Forelimb muscle (tissue), 1 donor: ENCODE measurements around the gene HTR3C. TPM values are rescaled to one million over a fixed set of nuclear protein-coding genes. Genes with fewer than 3 reads are reported as not detected.

ENCODE experiments used
- DNase-seq: peaks from one replicate; pipeline ENCODE4 v3.0.0-alpha.2; 2013; ENCODE audit warnings: low read depth
- polyA plus RNA-seq: library from polyadenylated mRNA; unstranded; fragments of 120-200 nt; gene quantifications from one replicate; pipeline ENCODE4 v1.2.1, GENCODE V29; 2013; ENCODE audit not compliant: insufficient read length

Gene HTR3C
- polyA plus RNA-seq, 1 donor: not detected

- DNase-seq: no peak
Measured at GRCh38 chr3:184092199-184092598, 39.4 kb downstream of the HTR3C start.

GRCh38 chr3:184096811-184097383, 44.0 kb downstream of the HTR3C start, which contains the start of gene HTR3E:
Gene HTR3E, plus strand, starts transcription at chr3:184097064. Its CDS starts 466 bp downstream, at chr3:184097530.
- no peak for DNase-seq

GRCh38 chr3:184097556-184097955, 44.7 kb downstream of the HTR3C start:
- no peak for DNase-seq

- DNase-seq: no peak
Measured at GRCh38 chr3:184099806-184100686, 47.2 kb downstream of the HTR3C start.

Other genes starting within 250 kb of the HTR3C start
- gene MAP6D1, start 227.5 kb upstream of the HTR3C start, polyA plus RNA-seq: 41.3 TPM
- gene PARL, start 168.2 kb upstream of the HTR3C start, polyA plus RNA-seq: 32.7 TPM
- gene ABCC5, start 35.2 kb upstream of the HTR3C start, polyA plus RNA-seq: 28.5 TPM
- not detected for gene HTR3D, start 21.3 kb upstream of the HTR3C start, polyA plus RNA-seq
- gene HTR3E, start 44.0 kb downstream of the HTR3C start, polyA plus RNA-seq: not detected
- gene EIF2B5, start 82.3 kb downstream of the HTR3C start, polyA plus RNA-seq: 36.4 TPM
- gene DVL3, start 102.3 kb downstream of the HTR3C start, polyA plus RNA-seq: 85.7 TPM
- gene AP2M1, start 121.8 kb downstream of the HTR3C start, polyA plus RNA-seq: 177 TPM
- gene ABCF3, start 133.2 kb downstream of the HTR3C start, polyA plus RNA-seq: 53.2 TPM
- gene VWA5B2, start 176.5 kb downstream of the HTR3C start, polyA plus RNA-seq: 0.40 TPM
- gene ALG3, start 195.9 kb downstream of the HTR3C start, polyA plus RNA-seq: 21.5 TPM
- gene EEF1AKMT4, start 196.6 kb downstream of the HTR3C start, polyA plus RNA-seq: 1.4 TPM
- not detected for gene CAMK2N2, start 208.5 kb downstream of the HTR3C start, polyA plus RNA-seq
- gene ECE2, start 223.0 kb downstream of the HTR3C start, polyA plus RNA-seq: not detected
- 163 TPM for gene PSMD2, start 246.2 kb downstream of the HTR3C start, polyA plus RNA-seq